Naive thymus-derived CD8-positive, alpha-beta T cell (primary cell): Measurements from ENCODE around the gene BPGM. TPM values are rescaled to one million over a fixed set of nuclear protein-coding genes. Genes with fewer than 3 reads are reported as not detected.

Experiments used
- ATAC-seq, 2 donors: fragments of 150-1000 bp; cut with Tn5 transposase in 1 of 2; sonication (Bioruptor Pico), chemical (Tn5 transposase) in 1 of 2; 1 replicate in 1 of 2; 2 replicates in 1 of 2; pipeline ENCODE4 v1.10.0; 2021; ENCODE audit warnings: mild to moderate bottlenecking in 2 of 2, moderate library complexity in 2 of 2
- POLR2A ChIA-PET: fragments of 350-600 bp; sonication (Branson Sonifier 250); formaldehyde crosslinking; loops from one replicate; lab custom pipeline; 2021; ENCODE audit warnings: antibody characterized with exemption; lab: Charles Lee
- DNase-seq, 10 donors: peaks; one replicate each; pipeline versions ENCODE4 v3.0.0 to v3.0.0-alpha.2; 2020 to 2022
- H3K27ac Mint-ChIP-seq, 10 donors: one replicate each; pipeline ENCODE4 v1.8.0; 2020 to 2022; ENCODE audit warnings: mild to moderate bottlenecking in 10 of 10, mixed read lengths in 10 of 10, moderate library complexity in 4 of 10, inconsistent platforms in 1 of 10
- H3K27me3 Mint-ChIP-seq, 5 donors: one replicate each; pipeline ENCODE4 v1.8.0; 2021 to 2022; ENCODE audit warnings: mixed read lengths in 5 of 5
- H3K36me3 Mint-ChIP-seq, 3 donors: one replicate each; pipeline ENCODE4 v1.8.0; 2020 to 2022; ENCODE audit warnings: mixed read lengths in 3 of 3, mild to moderate bottlenecking in 2 of 3, inconsistent platforms in 1 of 3
- H3K4me1 Mint-ChIP-seq, 4 donors: one replicate each; pipeline ENCODE4 v1.8.0; 2021 to 2022; ENCODE audit warnings: mixed read lengths in 4 of 4
- H3K4me3 Mint-ChIP-seq, 10 donors: one replicate each; pipeline ENCODE4 v1.8.0; 2020 to 2022; ENCODE audit warnings: mild to moderate bottlenecking in 10 of 10, mixed read lengths in 10 of 10, moderate library complexity in 6 of 10, inconsistent platforms in 1 of 10
- H3K9me3 Mint-ChIP-seq, 9 donors: one replicate each; pipeline ENCODE4 v1.8.0; 2020 to 2022; ENCODE audit warnings: mixed read lengths in 9 of 9, mild to moderate bottlenecking in 3 of 9, inconsistent platforms in 1 of 9, moderate library complexity in 1 of 9
- polyA plus RNA-seq, 3 donors: library from polyadenylated mRNA; unstranded; fragments of 300-500 nt; fragmentation: Illumina TruSeq; gene quantifications; one replicate each; pipeline ENCODE4 v1.2.3, GENCODE V29; 2021
- total RNA-seq, 8 experiments: library from RNA in 2 of 8; stranded (reverse) in 2 of 8; gene quantifications; one replicate each; pipeline ENCODE4 v1.2.3 and lab custom pipeline; 2021 to 2026

The BPGM gene
- total and polyA plus RNA-seq, 5 experiments from 2014 or later, result 17.2 to 30.1 (median 25.1) TPM

DNA sequence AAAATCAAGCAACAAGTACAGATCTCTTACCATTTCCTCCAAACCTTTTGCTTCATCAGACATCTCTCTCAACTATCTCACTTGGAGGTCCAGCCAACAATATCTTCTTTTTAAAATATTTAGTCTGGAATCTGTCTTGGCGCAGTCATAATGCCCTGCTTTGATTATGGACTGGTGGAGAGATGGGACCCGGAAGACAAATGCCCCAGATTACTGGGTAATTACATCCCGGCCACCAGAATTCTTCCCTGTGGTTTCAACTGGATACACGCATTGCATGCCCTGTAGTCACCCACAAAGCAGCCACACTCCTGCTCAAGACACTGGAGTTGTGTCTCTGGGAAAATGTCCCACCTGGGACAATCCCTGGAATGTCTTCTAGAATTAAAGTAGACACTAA lies 65.5 kb downstream of the BPGM start:
- POLR2A ChIA-PET, result interaction anchor here (1.4 to 2.6 kb wide), 2 partner anchors 8 to 66 kb away, joined by 3 to 18 read pairs; partner anchors contain the start of gene BPGM
- Mint-ChIP-seq H3K9me3 (no peaks in the 10 kb centered on the region), H3K4me1 (peaks cover 11 to 21% (median 19%) of the 10 kb centered on the region in 4 donors), H3K4me3 (no peak overlapping the region), H3K36me3 (no peaks in the 10 kb centered on the region), H3K27ac (peak overlapping the region in 8 of 10 donors; percentile 7 to 97 (median 70)), H3K27me3 (no peaks in the 10 kb centered on the region)
- DNase-seq (no peak), ATAC-seq (no peak)

GRCh38 chr7:134714470-134715205 lies 68.0 kb downstream of the BPGM start:
- H3K36me3 Mint-ChIP-seq, result no peaks in the 10 kb centered on the region
- H3K4me1 Mint-ChIP-seq, result peaks cover 11 to 21% (median 19%) of the 10 kb centered on the region in 4 donors
- H3K4me3 Mint-ChIP-seq, result no peak overlapping the region
- no peaks in the 10 kb centered on the region for H3K27me3 Mint-ChIP-seq
- DNase-seq (no peak), ATAC-seq (no peak)
- no peaks in the 10 kb centered on the region for H3K9me3 Mint-ChIP-seq
- POLR2A ChIA-PET, result interaction anchor here (0.9 kb wide), 1 partner anchor 67 kb away, joined by 4 read pairs; no protein-coding TSS in a partner anchor
- H3K27ac Mint-ChIP-seq, result peak overlapping the region in 4 of 10 donors; percentile 5 to 63 (median 26)

- Mint-ChIP-seq H3K4me3 (no peak overlapping the region), H3K27me3 (no peaks in the 10 kb centered on the region), H3K4me1 (no peaks in the 10 kb centered on the region), H3K9me3 (no peaks in the 10 kb centered on the region), H3K27ac (no peak overlapping the region), H3K36me3 (no peaks in the 10 kb centered on the region)
- ATAC-seq (no peak), DNase-seq (no peak)
- POLR2A ChIA-PET, result no interaction called here
Measured at GRCh38 chr7:134718211-134718875, 71.7 kb downstream of the BPGM start.

DNA sequence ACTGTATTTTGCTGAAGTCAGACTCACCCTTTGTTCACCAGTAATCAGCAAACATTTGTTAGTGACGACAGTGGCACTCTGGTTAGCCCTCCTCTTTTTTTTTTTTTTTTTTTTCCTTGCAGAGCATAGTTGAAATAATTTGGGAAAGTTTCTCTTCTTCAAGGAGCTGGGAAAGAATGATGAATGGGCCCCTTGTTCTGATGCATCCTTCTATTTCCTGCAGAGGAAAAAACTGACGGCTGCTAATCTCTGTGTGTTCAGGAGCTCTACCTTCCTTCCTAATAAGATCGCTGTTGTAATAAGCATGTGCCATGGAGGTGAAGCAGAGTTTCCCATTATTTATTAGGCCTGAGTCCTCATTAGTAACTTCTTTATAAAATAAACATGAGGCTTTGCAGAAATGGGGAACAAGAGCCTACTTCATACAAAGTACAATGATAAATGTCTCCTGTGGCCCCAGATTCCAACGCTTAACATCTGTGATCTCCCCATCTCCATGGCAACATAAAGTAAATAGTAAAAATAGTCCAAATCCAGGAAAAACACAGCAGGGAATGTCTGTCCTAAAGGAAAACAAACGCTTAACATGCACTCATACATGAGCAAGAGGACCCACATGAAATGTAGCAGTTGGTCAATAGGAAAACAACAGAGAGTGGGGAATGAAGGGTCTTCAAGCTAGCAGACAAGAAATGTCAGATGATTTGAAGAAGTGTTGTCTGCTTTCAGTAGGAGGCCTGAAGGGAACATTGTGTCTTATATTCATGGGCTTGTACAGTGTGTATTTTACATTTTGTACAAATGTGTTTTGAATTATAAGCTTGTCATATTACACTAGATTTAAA lies 73.7 kb downstream of the BPGM start:
- POLR2A ChIA-PET, result interaction anchor here (0.6 to 1.2 kb wide), 3 partner anchors 9 to 250 kb away, joined by 3 to 4 read pairs (median 4); no protein-coding TSS in a partner anchor
- H3K36me3 Mint-ChIP-seq, result peaks cover 0 to 4% (median under 1%) of the 10 kb centered on the region in 3 donors
- ATAC-seq, result no peak

DNA sequence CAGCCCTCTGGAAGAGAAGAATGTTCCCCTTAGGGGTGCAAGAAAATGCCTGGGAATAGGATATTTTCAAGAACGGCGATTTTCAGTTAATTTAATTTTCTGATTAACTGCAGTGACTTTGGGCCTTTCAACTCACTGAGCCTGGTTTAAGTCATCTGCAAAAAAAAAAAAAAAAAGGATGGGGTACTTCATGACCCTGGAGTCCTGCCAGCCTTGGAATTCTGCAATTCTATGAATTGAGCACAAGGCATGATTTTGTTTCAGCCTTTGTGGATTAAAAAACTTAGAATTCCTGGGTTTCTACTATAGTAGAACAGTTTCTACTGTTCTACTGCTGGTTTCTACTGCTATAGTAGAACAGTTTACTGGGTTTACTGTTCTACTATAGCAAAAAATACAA lies 74.5 kb downstream of the BPGM start:
- POLR2A ChIA-PET, result interaction anchor here (1.2 kb wide), 1 partner anchor 10 kb away, joined by 3 read pairs; no protein-coding TSS in a partner anchor
- H3K27ac Mint-ChIP-seq, result no peak overlapping the region

More for the DNA sequence above, 73.7 kb downstream of the BPGM start:
- Mint-ChIP-seq H3K4me1 (no peaks in the 10 kb centered on the region), H3K4me3 (no peak overlapping the region), H3K9me3 (peaks cover 0 to 2% (median 0%) of the 10 kb centered on the region in 9 donors), H3K27me3 (no peaks in the 10 kb centered on the region), H3K27ac (peak overlapping the region in 2 of 10 donors; percentile 8 to 68)
- no peak for DNase-seq

GRCh38 chr7:134722786-134723322 lies 76.2 kb downstream of the BPGM start:
- Mint-ChIP-seq H3K27me3 (no peaks in the 10 kb centered on the region), H3K36me3 (peaks cover 0 to 13% (median 11%) of the 10 kb centered on the region in 3 donors), H3K4me3 (no peak overlapping the region), H3K4me1 (no peaks in the 10 kb centered on the region), H3K9me3 (peaks cover 0 to 10% (median 3%) of the 10 kb centered on the region in 9 donors), H3K27ac (no peak overlapping the region)
- ATAC-seq (no peak), DNase-seq (no peak)
- POLR2A ChIA-PET, result no interaction called here

More for the DNA sequence above, 74.5 kb downstream of the BPGM start:
- peaks cover 0 to 10% (median 3%) of the 10 kb centered on the region in 9 donors for H3K9me3 Mint-ChIP-seq
- H3K36me3 Mint-ChIP-seq, result peaks cover 0 to 11% (median 8%) of the 10 kb centered on the region in 3 donors
- no peaks in the 10 kb centered on the region for H3K27me3 Mint-ChIP-seq
- H3K4me1 Mint-ChIP-seq, result no peaks in the 10 kb centered on the region
- ATAC-seq, result no peak
- no peak for DNase-seq
- H3K4me3 Mint-ChIP-seq, result no peak overlapping the region

DNA sequence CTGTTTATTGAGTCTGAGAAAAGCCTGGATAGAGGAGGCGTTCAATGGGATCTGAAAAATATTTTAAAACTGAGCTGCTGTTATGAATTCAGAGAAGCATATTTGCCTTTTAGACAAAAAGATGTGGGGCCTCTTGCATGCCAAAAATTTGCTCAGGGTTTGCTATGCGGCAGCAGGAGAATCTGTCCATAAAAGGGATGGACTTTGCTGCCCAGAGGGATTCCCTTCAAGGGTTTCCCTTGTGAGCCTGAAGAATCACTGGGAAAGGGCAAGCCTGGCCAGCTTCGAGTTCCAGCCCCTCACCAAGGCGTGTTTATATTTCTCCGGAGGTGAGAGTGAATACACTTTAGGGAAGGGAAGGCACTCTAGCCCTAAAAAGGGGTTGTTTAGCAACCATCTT lies 77.2 kb downstream of the BPGM start:
- H3K9me3 Mint-ChIP-seq, result peaks cover 0 to 10% (median 3%) of the 10 kb centered on the region in 9 donors
- H3K4me1 Mint-ChIP-seq, result no peaks in the 10 kb centered on the region
- no peaks in the 10 kb centered on the region for H3K27me3 Mint-ChIP-seq
- DNase-seq, result no peak
- no peak for ATAC-seq
- H3K36me3 Mint-ChIP-seq, result peaks cover 0 to 13% (median 11%) of the 10 kb centered on the region in 3 donors
- peak overlapping the region in 1 of 10 donors; percentile 31 for H3K27ac Mint-ChIP-seq
- H3K4me3 Mint-ChIP-seq, result no peak overlapping the region
- POLR2A ChIA-PET, result no interaction called here

- Mint-ChIP-seq H3K27me3 (no peaks in the 10 kb centered on the region), H3K4me3 (no peak overlapping the region), H3K4me1 (peaks cover 0 to 1% (median 0%) of the 10 kb centered on the region in 4 donors), H3K9me3 (peaks cover 0 to 10% (median 3%) of the 10 kb centered on the region in 9 donors), H3K36me3 (peaks cover 0 to 13% (median 11%) of the 10 kb centered on the region in 3 donors), H3K27ac (peak overlapping the region in 1 of 10 donors; percentile 87)
- DNase-seq, result no peak
- POLR2A ChIA-PET, result no interaction called here
- no peak for ATAC-seq
Measured at GRCh38 chr7:134724606-134725005, 78.0 kb downstream of the BPGM start.

DNA sequence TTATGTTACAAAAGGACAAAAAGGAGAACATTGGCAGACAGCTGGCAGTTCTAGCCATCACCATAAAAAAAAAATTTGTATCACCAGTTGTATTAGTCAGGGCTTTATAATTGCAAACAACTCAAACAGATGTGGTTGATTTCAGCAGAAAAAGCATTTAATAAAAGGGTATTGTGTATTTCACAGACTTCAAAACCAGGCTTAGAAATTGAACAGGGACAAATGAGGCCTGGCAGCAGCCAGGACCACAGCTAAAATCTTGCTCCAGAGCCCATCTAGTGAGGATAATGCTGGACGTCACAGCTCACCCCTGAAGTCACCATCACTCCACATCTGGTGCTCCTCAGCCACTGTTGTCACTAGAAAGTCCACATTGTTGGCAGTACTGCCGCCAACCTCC lies 79.9 kb downstream of the BPGM start:
- Mint-ChIP-seq H3K36me3 (peaks cover 0 to 13% (median 11%) of the 10 kb centered on the region in 3 donors), H3K4me3 (no peak overlapping the region), H3K4me1 (peaks cover 0 to 1% (median 0%) of the 10 kb centered on the region in 4 donors), H3K9me3 (peaks cover 0 to 19% (median 3%) of the 10 kb centered on the region in 9 donors), H3K27ac (peak overlapping the region in 1 of 10 donors; percentile 17), H3K27me3 (no peaks in the 10 kb centered on the region)
- POLR2A ChIA-PET, result no interaction called here
- no peak for DNase-seq
- ATAC-seq, result no peak

DNA sequence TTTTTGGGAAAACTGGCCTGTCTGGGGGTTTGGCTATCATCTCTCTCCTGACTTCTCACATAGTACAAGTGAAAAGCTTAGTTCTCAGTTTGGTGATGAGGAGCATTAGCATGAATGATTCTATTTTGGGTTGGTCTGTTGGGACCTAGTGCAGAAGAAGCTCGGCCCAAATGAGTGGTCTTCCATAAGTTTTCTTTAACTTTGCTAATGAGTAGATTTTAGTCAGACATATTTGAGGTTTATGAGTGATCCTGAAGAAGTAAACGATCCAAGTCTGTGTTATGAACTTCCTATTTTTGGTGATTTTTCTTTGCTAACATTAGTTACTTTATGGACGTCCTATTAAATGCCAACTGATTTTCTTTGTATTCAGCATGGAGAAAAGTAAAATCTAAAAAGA lies 81.1 kb downstream of the BPGM start:
- H3K9me3 Mint-ChIP-seq, result peaks cover 0 to 19% (median 4%) of the 10 kb centered on the region in 9 donors
- no peak overlapping the region for H3K27ac Mint-ChIP-seq
- peaks cover 0 to 1% (median 0%) of the 10 kb centered on the region in 4 donors for H3K4me1 Mint-ChIP-seq
- H3K27me3 Mint-ChIP-seq, result no peaks in the 10 kb centered on the region
- H3K4me3 Mint-ChIP-seq, result no peak overlapping the region
- DNase-seq (no peak), ATAC-seq (no peak)
- POLR2A ChIA-PET, result no interaction called here
- peaks cover 0 to 14% (median 11%) of the 10 kb centered on the region in 3 donors for H3K36me3 Mint-ChIP-seq
